Activated T-cell treated with anti-CD3 and anti-CD28 coated beads, Interleukin-2, amount 50 U/mL, for 1 hour (primary cell): ENCODE measurements around the gene CHRNB1.

Source experiments
- DNase-seq: peaks from one replicate; pipeline ENCODE4 v3.0.0-alpha.2; 2020

The CHRNB1 gene

GRCh38 chr17:7438656-7439460 lies 6.0 kb upstream of the CHRNB1 start:
- DNase-seq = no peak

- DNase-seq = no peak
Observed at GRCh38 chr17:7439462-7440112, 5.3 kb upstream of the CHRNB1 start, which contains the start of gene FGF11. Gene FGF11 (plus strand): TSS chr17:7439512. CDS start chr17:7439621, 109 bp downstream.

- DNase-seq = peak; percentile 45
Observed at GRCh38 chr17:7440113-7440833, 4.6 kb upstream of the CHRNB1 start.

GRCh38 chr17:7440834-7441195 lies 4.0 kb upstream of the CHRNB1 start:
- DNase-seq = no peak

GRCh38 chr17:7441266-7441665 lies 3.6 kb upstream of the CHRNB1 start:
- DNase-seq = no peak

GRCh38 chr17:7442142-7442541 lies 2.7 kb upstream of the CHRNB1 start:
- DNase-seq = no peak

- no peak for DNase-seq
Observed at GRCh38 chr17:7443499-7444485, 1.1 kb upstream of the CHRNB1 start.

GRCh38 chr17:7445619-7445968 lies 733 bp downstream of the CHRNB1 start:
- DNase-seq = no peak

- no peak for DNase-seq
Observed at GRCh38 chr17:7448461-7448860, 3.6 kb downstream of the CHRNB1 start.

- DNase-seq = no peak
Observed at GRCh38 chr17:7459961-7460545, 15.2 kb downstream of the CHRNB1 start.

GRCh38 chr17:7460850-7461660 lies 16.2 kb downstream of the CHRNB1 start:
- DNase-seq = no peak

- no peak for DNase-seq
Observed at GRCh38 chr17:7462474-7463371, 17.9 kb downstream of the CHRNB1 start.

- DNase-seq = no peak
Observed at GRCh38 chr17:7463372-7463846, 18.5 kb downstream of the CHRNB1 start.

- DNase-seq = no peak
Observed at GRCh38 chr17:7464081-7464480, 19.2 kb downstream of the CHRNB1 start.

GRCh38 chr17:7465597-7466275 lies 20.9 kb downstream of the CHRNB1 start:
- no peak for DNase-seq

- no peak for DNase-seq
Observed at GRCh38 chr17:7466318-7466638, 21.4 kb downstream of the CHRNB1 start.

GRCh38 chr17:7466639-7467341 lies 21.9 kb downstream of the CHRNB1 start:
- DNase-seq = no peak

GRCh38 chr17:7467498-7467897 lies 22.6 kb downstream of the CHRNB1 start:
- DNase-seq = no peak

GRCh38 chr17:7468290-7468689 lies 23.4 kb downstream of the CHRNB1 start:
- DNase-seq = no peak
